Caco-2 (cell line): ENCODE measurements around the gene ASIC1. TPM values are rescaled to one million over a fixed set of nuclear protein-coding genes. Genes with fewer than 3 reads are reported as not detected.

Experiments used
- Bru-seq: library from RNA; stranded (reverse); fragments of 400-500 nt; gene quantifications from one replicate; lab custom pipeline; 2021; lab: Mats Ljungman, UMichigan
- BruChase-seq, 2 experiments: library from RNA; stranded (reverse); fragments of 400-500 nt; gene quantifications; one replicate each; lab custom pipeline; 2021; lab: Mats Ljungman, UMichigan
- BruUV-seq: library from RNA; stranded (reverse); fragments of 400-500 nt; replicated peaks from 2 replicates; lab custom pipeline; 2021; lab: Mats Ljungman, UMichigan
- CTCF ChIA-PET: fragments of 300-600 bp; sonication (Branson Sonifier 250); formaldehyde crosslinking; loops from one replicate; lab custom pipeline; 2022; ENCODE audit warnings: antibody characterized with exemption; lab: Charles Lee
- POLR2A ChIA-PET: fragments of 300-600 bp; sonication (Branson Sonifier 250); formaldehyde crosslinking; loops from one replicate; lab custom pipeline; 2022; ENCODE audit warnings: antibody characterized with exemption; lab: Charles Lee
- DNase-seq, 2 experiments: peaks; one replicate each; pipeline versions ENCODE4 v3.0.0 to v3.0.0-alpha.2; 2020 to 2022
- H3K27me3 ChIP-seq: replicated peaks from 2 replicates; pipeline ENCODE4 v1.6.0; 2011; ENCODE audit warnings: low read length; ENCODE audit not compliant: control insufficient read depth, insufficient read depth
- H3K36me3 ChIP-seq: 2 replicates; pipeline ENCODE4 v1.5.1; 2011; ENCODE audit warnings: low read length; ENCODE audit not compliant: control insufficient read depth, insufficient read depth
- H3K4me1 ChIP-seq: fragments of 250-450 bp; sonication (Bioruptor Pico); 2 replicates; pipeline ENCODE4 v1.5.1; 2020; ENCODE audit warnings: mild to moderate bottlenecking
- H3K4me3 ChIP-seq: 2 replicates; pipeline ENCODE4 v1.5.1; 2011; ENCODE audit warnings: low read depth, mild to moderate bottlenecking, control low read depth, low read length
- H3K9me3 ChIP-seq: fragments of 250-450 bp; sonication (Bioruptor Pico); 2 replicates; pipeline ENCODE4 v1.5.1; 2020; ENCODE audit warnings: mild to moderate bottlenecking, moderate library complexity
- H3K27ac Mint-ChIP-seq: one replicate; pipeline ENCODE4 v1.8.0; 2022; ENCODE audit warnings: mixed read lengths; ENCODE audit not compliant: unreplicated experiment
- H3K27me3 Mint-ChIP-seq: one replicate; pipeline ENCODE4 v1.8.0; 2022; ENCODE audit warnings: mixed read lengths; ENCODE audit not compliant: insufficient read depth, unreplicated experiment
- H3K36me3 Mint-ChIP-seq: one replicate; pipeline ENCODE4 v1.8.0; 2022; ENCODE audit warnings: mild to moderate bottlenecking, mixed read lengths; ENCODE audit not compliant: insufficient read depth, unreplicated experiment
- H3K4me1 Mint-ChIP-seq: one replicate; pipeline ENCODE4 v1.8.0; 2022; ENCODE audit warnings: low read depth, mixed read lengths; ENCODE audit not compliant: unreplicated experiment
- H3K4me3 Mint-ChIP-seq: one replicate; pipeline ENCODE4 v1.8.0; 2022; ENCODE audit warnings: mild to moderate bottlenecking, moderate library complexity, mixed read lengths; ENCODE audit not compliant: unreplicated experiment
- H3K9me3 Mint-ChIP-seq: one replicate; pipeline ENCODE4 v1.8.0; 2022; ENCODE audit warnings: mixed read lengths; ENCODE audit not compliant: unreplicated experiment
- intact Hi-C: fragments of 100-400 bp; cut with micrococcal nuclease; formaldehyde crosslinking; loops from one replicate; pipeline ENCODE4 v1.10.0; 2022; ENCODE audit not compliant: unreplicated experiment
- long read RNA-seq: library from polyadenylated mRNA; stranded (forward); transcript quantifications from one replicate; pipeline ENCODE4 v2.0.0, GENCODE V29; 2022
- total RNA-seq: library from RNA; stranded (reverse); gene quantifications from 2 replicates; pipeline ENCODE4 v1.2.3, GENCODE V29; 2022
- TF ChIP-seq, protein P1 (sequence below), 2 experiments: fragments of 200-600 bp in 1 of 2; IDR thresholded peaks; 1 replicate in 1 of 2; 2 replicates in 1 of 2; pipeline versions ENCODE4 v1.5.1 to v1.8.0; 2011 to 2022; ENCODE audit warnings: antibody characterized with exemption in 1 of 2, control low read depth in 1 of 2, inconsistent platforms in 1 of 2, low read depth in 1 of 2, low read length in 1 of 2, mild to moderate bottlenecking in 1 of 2, moderate library complexity in 1 of 2; ENCODE audit not compliant: insufficient read depth in 1 of 2, severe bottlenecking in 1 of 2, unreplicated experiment in 1 of 2

The ASIC1 gene
- 15.6 and 17.8 TPM in 2 replicates for total RNA-seq
- Bru-seq, nascent RNA = percentile 57 among the genes with signal in this experiment
- BruChase-seq, experiment 1, labeled RNA remaining after a 2-hour chase = percentile 60 among the genes with signal in this experiment
- percentile 58 among the genes with signal in this experiment for BruChase-seq, experiment 2, labeled RNA remaining after a 6-hour chase
- long read RNA-seq, partial matches to known transcripts = 5 of 7 reads
- long read RNA-seq, other reads (novel, unspliced or antisense) = 2 of 7 reads

DNA sequence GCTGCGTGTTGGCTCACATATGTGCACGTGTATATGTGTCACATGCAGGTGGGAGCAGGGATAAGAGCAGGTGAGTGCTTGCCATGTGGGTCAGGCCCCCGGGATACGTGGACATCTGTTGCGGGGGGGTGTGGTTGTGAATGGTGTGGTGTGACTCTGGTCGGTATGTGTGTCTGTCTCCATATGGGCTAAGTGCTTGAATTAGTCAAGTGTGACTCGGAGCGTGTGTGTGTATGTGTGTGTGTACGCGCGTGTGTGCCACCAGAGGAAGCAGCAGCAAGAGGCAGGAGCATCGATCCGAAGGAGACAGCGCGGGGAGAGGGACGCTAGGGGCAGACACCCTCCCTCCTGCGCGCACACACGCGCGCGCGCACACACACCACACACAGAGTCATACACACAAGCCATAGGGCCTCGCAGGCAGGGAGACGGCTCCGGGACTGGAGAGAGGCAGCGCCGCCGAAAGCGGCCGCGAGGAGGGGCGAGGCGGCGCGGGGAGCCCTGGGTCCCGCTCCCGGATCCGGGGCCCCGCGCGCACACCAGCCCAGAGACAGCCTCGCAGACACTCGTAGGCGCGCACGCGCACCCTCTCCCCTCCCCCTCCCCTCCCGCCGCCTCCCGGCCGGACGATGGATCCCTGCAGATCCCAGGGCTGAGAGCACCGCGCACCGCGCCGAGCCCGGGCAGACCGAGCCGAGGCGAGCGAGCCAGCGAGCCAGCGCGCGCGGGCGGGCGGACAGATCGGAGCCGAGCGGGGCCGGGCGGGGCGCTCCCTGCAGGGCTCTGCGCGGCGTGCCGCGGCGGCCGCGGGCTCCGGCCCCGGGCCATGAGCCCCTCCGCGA lies at the start of gene ASIC1:
Gene ASIC1 (plus strand): TSS at position 597 of the 842 bp plus-strand sequence. CDS start 1,171 bp downstream, outside the sequence.
- POLR2A ChIA-PET = interaction anchor here (0.7 kb wide), 1 partner anchor 9 kb away, joined by 3 read pairs; no protein-coding TSS in a partner anchor
- CTCF ChIA-PET = interaction anchor here (0.7 to 3.2 kb wide), 14 partner anchors 13 to 229 kb away, joined by 3 to 43 read pairs (median 10); partner anchors contain the start of genes COX14, NCKAP5L and RACGAP1

DNA sequence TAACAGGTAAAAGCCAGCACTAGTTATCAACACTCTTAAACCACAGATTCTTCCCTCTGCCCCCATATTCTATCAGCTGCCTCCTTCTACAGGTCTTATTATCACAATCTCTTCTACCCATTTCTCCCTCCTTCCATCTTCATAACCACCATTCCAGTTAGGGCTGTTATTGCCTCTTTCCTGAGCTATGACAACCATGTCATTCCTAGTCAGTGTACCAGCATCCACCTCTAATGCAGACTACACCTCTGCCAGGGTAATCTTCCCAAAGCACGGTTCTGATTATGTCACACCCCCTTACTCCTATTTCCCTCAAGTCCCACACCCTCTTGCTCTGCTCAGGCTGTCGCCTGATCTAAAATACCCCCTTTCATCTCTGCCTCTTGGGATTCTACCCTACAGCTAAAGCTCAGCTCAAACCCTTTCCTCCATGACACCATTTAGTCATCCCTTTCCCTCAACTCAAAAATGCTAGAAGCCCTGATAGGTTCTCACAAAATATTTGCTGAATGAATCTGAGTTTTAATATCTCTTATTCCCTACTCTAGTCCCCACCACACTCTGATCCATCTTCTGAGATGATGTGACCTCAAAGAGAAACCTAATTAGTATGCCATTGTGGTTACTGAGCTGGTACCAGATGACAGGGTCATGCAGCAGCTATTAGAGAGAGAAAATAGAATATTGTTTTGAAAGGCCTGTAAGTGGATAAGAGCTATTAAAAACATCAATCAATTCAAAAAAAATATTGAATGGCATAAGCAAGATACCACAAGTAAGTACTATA lies 43.8 kb upstream of the ASIC1 start:
- Histone ChIP-seq H3K9me3 (no peaks in the 10 kb centered on the region), H3K36me3 (no peaks in the 10 kb centered on the region), H3K27me3 (no peaks in the 10 kb centered on the region), H3K4me3 (no peak overlapping the region), H3K4me1 (no peaks in the 10 kb centered on the region)
- CTCF ChIA-PET = interaction anchor here (0.5 to 1.7 kb wide), 5 partner anchors 12 to 272 kb away, joined by 3 to 4 read pairs (median 3); partner anchors contain the start of genes RACGAP1 and TMBIM6
- peaks cover 64% of the 10 kb centered on the region for H3K36me3 Mint-ChIP-seq
- H3K4me1 Mint-ChIP-seq = peaks cover 8% of the 10 kb centered on the region
- POLR2A ChIA-PET = no interaction called here
- H3K4me3 Mint-ChIP-seq = no peak overlapping the region
- no peaks in the 10 kb centered on the region for H3K27me3 Mint-ChIP-seq
- H3K27ac Mint-ChIP-seq = no peak overlapping the region
- intact Hi-C loops = no loop called here
- no peaks in the 10 kb centered on the region for H3K9me3 Mint-ChIP-seq
- no TSS peak for BruUV-seq
- TF ChIP-seq, protein P1, sequence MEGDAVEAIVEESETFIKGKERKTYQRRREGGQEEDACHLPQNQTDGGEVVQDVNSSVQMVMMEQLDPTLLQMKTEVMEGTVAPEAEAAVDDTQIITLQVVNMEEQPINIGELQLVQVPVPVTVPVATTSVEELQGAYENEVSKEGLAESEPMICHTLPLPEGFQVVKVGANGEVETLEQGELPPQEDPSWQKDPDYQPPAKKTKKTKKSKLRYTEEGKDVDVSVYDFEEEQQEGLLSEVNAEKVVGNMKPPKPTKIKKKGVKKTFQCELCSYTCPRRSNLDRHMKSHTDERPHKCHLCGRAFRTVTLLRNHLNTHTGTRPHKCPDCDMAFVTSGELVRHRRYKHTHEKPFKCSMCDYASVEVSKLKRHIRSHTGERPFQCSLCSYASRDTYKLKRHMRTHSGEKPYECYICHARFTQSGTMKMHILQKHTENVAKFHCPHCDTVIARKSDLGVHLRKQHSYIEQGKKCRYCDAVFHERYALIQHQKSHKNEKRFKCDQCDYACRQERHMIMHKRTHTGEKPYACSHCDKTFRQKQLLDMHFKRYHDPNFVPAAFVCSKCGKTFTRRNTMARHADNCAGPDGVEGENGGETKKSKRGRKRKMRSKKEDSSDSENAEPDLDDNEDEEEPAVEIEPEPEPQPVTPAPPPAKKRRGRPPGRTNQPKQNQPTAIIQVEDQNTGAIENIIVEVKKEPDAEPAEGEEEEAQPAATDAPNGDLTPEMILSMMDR (IDR thresholded peaks at IDR 0.05; ENCODE audit: insufficient read depth in 1 of 2, low read depth in 1 of 2, low read length in 1 of 2, severe bottlenecking in 1 of 2, unreplicated experiment in 1 of 2) = no peak
- DNase-seq = no peak

More for the DNA sequence above, at the start of gene ASIC1:
- no peaks in the 10 kb centered on the region for H3K36me3 ChIP-seq
- intact Hi-C loops = loop anchor here (1.0 to 5.0 kb wide), 6 partner anchors 13 to 280 kb away; no protein-coding TSS in a partner anchor
- peak within 1 kb of the TSS; percentile 94 for H3K4me3 Mint-ChIP-seq
- peak within 1 kb of the TSS; percentile 84 for H3K27ac Mint-ChIP-seq
- TF ChIP-seq, protein P1 (IDR thresholded peaks at IDR 0.05; ENCODE audit: insufficient read depth in 1 of 2, low read depth in 1 of 2, low read length in 1 of 2, severe bottlenecking in 1 of 2, unreplicated experiment in 1 of 2) = peak in 1 of 2 experiments; percentile 28
- H3K4me3 ChIP-seq = peak within 1 kb of the TSS; percentile 73
- no TSS peak for BruUV-seq
- H3K4me1 Mint-ChIP-seq = peaks cover 17% of the 10 kb centered on the region
- peaks cover 2% of the 10 kb centered on the region for H3K27me3 Mint-ChIP-seq
- H3K27me3 ChIP-seq = no peaks in the 10 kb centered on the region
- no peaks in the 10 kb centered on the region for H3K36me3 Mint-ChIP-seq
- peaks cover 14% of the 10 kb centered on the region for H3K4me1 ChIP-seq
- H3K9me3 ChIP-seq = no peaks in the 10 kb centered on the region
- DNase-seq = peak; percentile 85 to 86
- H3K9me3 Mint-ChIP-seq = no peaks in the 10 kb centered on the region
